C4-2B (cell line): ENCODE measurements around the gene TNFSF13.

Experiments
- CTCF ChIP-seq: fragments of 450-650 bp; conservative IDR thresholded peaks from 2 replicates; pipeline ENCODE4 v1.5.1; 2017; ENCODE audit warnings: mild to moderate bottlenecking
- ZFX ChIP-seq: fragments of 450-650 bp; IDR thresholded peaks from 2 replicates; pipeline ENCODE4 v1.6.1; 2017

GRCh38 chr17:7589891-7590691 lies 31.5 kb downstream of the TNFSF13 start, which contains the start of gene SOX15:
- TF ChIP-seq CTCF (no peak), ZFX (no peak)
